Muscle of leg (tissue), 16 donors: ENCODE results near the gene COL28A1. TPM values are rescaled to one million over a fixed set of nuclear protein-coding genes. Genes with fewer than 3 reads are reported as not detected.

Experiments
- DNase-seq: peaks from one replicate; pipeline ENCODE4 v3.0.0; 2013
- H3K27ac ChIP-seq: one replicate; pipeline ENCODE4 v1.5.1; 2013; ENCODE audit warnings: mild to moderate bottlenecking, low read length, control low read depth
- H3K27me3 ChIP-seq: one replicate; pipeline ENCODE4 v1.6.1; 2013; ENCODE audit warnings: low read length; ENCODE audit not compliant: control insufficient read depth, insufficient read depth
- H3K36me3 ChIP-seq: one replicate; pipeline ENCODE4 v1.6.1; 2013; ENCODE audit warnings: low read length; ENCODE audit not compliant: control insufficient read depth, insufficient read depth
- H3K4me1 ChIP-seq: one replicate; pipeline ENCODE4 v1.6.1; 2013; ENCODE audit warnings: low read length; ENCODE audit not compliant: control insufficient read depth, insufficient read depth
- H3K4me3 ChIP-seq: one replicate; pipeline ENCODE4 v1.5.1; 2013; ENCODE audit warnings: low read length, control low read depth
- H3K9me3 ChIP-seq: replicated peaks from 2 replicates; pipeline ENCODE4 v1.6.1; 2013; ENCODE audit warnings: low read depth, low read length; ENCODE audit not compliant: control insufficient read depth
- WGBS: methylation state at CpG from one replicate; pipeline ENCODE4 v1.1.5; 2013; ENCODE audit warnings: missing lambda C conversion rate; ENCODE audit not compliant: insufficient coverage; 5-methylcytosine and 5-hydroxymethylcytosine counted together
- long read RNA-seq, 11 donors: transcript quantifications; one replicate each; lab custom pipeline, GENCODE V29; 2026
- polyA plus RNA-seq, 8 donors: library from polyadenylated mRNA; unstranded; fragments of 120-200 nt; gene quantifications; one replicate each; pipeline versions ENCODE4 v1.2.1 to v1.2.3, GENCODE V29; 2013; ENCODE audit warnings: inconsistent platforms in 1 of 8, low replicate concordance in 1 of 8; ENCODE audit not compliant: insufficient read length in 8 of 8, insufficient read depth in 1 of 8
- total RNA-seq: library from RNA; stranded (reverse); fragments of 120-200 nt; gene quantifications from one replicate; pipeline ENCODE4 v1.2.4, GENCODE V29; 2013

Gene COL28A1
- total RNA-seq (0.75 TPM), polyA plus RNA-seq (1 to 10 TPM in 2 of 8 donors, under 1 TPM in 6; 0.34 to 1.7 (median 0.73) TPM)
- long read RNA-seq, donor 1: 0 reads
- long read RNA-seq, donor 2: 0 reads
- long read RNA-seq, donor 3: 0 reads
- long read RNA-seq, donor 4: 0 reads
- long read RNA-seq, donor 5: 0 reads
- long read RNA-seq, donor 6: 0 reads
- long read RNA-seq, donor 7: 0 reads
- long read RNA-seq, donor 8: 0 reads
- long read RNA-seq, donor 9: 0 reads
- long read RNA-seq, donor 10: 0 reads
- long read RNA-seq, donor 11: 0 reads

GRCh38 chr7:7535691-7536090 is at the start of gene COL28A1:
COL28A1 (minus strand) TSS chr7:7535873; CDS start chr7:7532875, 2,998 bp downstream.
- WGBS: 13% methylated on average over 1 of the region's 1 CpG
- Histone ChIP-seq H3K27me3 (no peaks in the 10 kb centered on the region), H3K4me3 (no peak within 1 kb of the TSS), H3K4me1 (no peaks in the 10 kb centered on the region), H3K9me3 (no peaks in the 10 kb centered on the region), H3K27ac (no peak within 1 kb of the TSS), H3K36me3 (no peaks in the 10 kb centered on the region)
- no peak for DNase-seq

- H3K36me3 ChIP-seq: peaks cover 5% of the 10 kb centered on the region
- no peak overlapping the region for H3K4me3 ChIP-seq
- no peaks in the 10 kb centered on the region for H3K9me3 ChIP-seq
- DNase-seq: no peak
- no peak overlapping the region for H3K27ac ChIP-seq
- H3K4me1 ChIP-seq: no peaks in the 10 kb centered on the region
- no CpG with 5 or more reads among the region's 1 CpG for WGBS
- no peaks in the 10 kb centered on the region for H3K27me3 ChIP-seq
Measured at GRCh38 chr7:7584653-7585052, 49.0 kb upstream of the COL28A1 start.

GRCh38 chr7:7583731-7584130 is 48.1 kb upstream of the COL28A1 start:
- DNase-seq: no peak
- no peaks in the 10 kb centered on the region for H3K4me1 ChIP-seq
- WGBS: no CpG with 5 or more reads among the region's 2 CpGs
- H3K9me3 ChIP-seq: no peaks in the 10 kb centered on the region
- no peaks in the 10 kb centered on the region for H3K27me3 ChIP-seq
- no peak overlapping the region for H3K27ac ChIP-seq
- H3K4me3 ChIP-seq: no peak overlapping the region
- H3K36me3 ChIP-seq: peaks cover 5% of the 10 kb centered on the region

- Histone ChIP-seq H3K4me3 (no peak overlapping the region), H3K27ac (no peak overlapping the region), H3K36me3 (peaks cover 5% of the 10 kb centered on the region), H3K4me1 (no peaks in the 10 kb centered on the region), H3K27me3 (no peaks in the 10 kb centered on the region), H3K9me3 (no peaks in the 10 kb centered on the region)
- WGBS: 100% methylated on average over 1 of the region's 1 CpG
- DNase-seq: no peak
Measured at GRCh38 chr7:7582596-7582995, 46.9 kb upstream of the COL28A1 start.

- no peak for DNase-seq
- Histone ChIP-seq H3K4me3 (no peak overlapping the region), H3K9me3 (no peaks in the 10 kb centered on the region), H3K27ac (no peak overlapping the region), H3K4me1 (no peaks in the 10 kb centered on the region), H3K27me3 (no peaks in the 10 kb centered on the region), H3K36me3 (peaks cover 5% of the 10 kb centered on the region)
- 37% methylated on average over 3 of the region's 10 CpGs for WGBS
Measured at GRCh38 chr7:7581531-7582179, 46.0 kb upstream of the COL28A1 start.

GRCh38 chr7:7579638-7580037 is 44.0 kb upstream of the COL28A1 start:
- no peak for DNase-seq
- H3K27me3 ChIP-seq: no peaks in the 10 kb centered on the region
- H3K9me3 ChIP-seq: no peaks in the 10 kb centered on the region
- H3K36me3 ChIP-seq: peaks cover 5% of the 10 kb centered on the region
- H3K4me3 ChIP-seq: no peak overlapping the region
- H3K4me1 ChIP-seq: no peaks in the 10 kb centered on the region
- WGBS: 100% methylated on average over 1 of the region's 3 CpGs
- H3K27ac ChIP-seq: no peak overlapping the region

GRCh38 chr7:7577888-7578287 is 42.2 kb upstream of the COL28A1 start:
- no peak overlapping the region for H3K4me3 ChIP-seq
- no peak overlapping the region for H3K27ac ChIP-seq
- no peak for DNase-seq
- H3K4me1 ChIP-seq: no peaks in the 10 kb centered on the region
- peaks cover 5% of the 10 kb centered on the region for H3K36me3 ChIP-seq
- WGBS: 82% methylated on average over 1 of the region's 1 CpG
- H3K27me3 ChIP-seq: no peaks in the 10 kb centered on the region
- no peaks in the 10 kb centered on the region for H3K9me3 ChIP-seq

GRCh38 chr7:7576344-7576743 is 40.7 kb upstream of the COL28A1 start:
- Histone ChIP-seq H3K27ac (no peak overlapping the region), H3K36me3 (peaks cover 6% of the 10 kb centered on the region), H3K4me3 (no peak overlapping the region), H3K9me3 (no peaks in the 10 kb centered on the region), H3K4me1 (no peaks in the 10 kb centered on the region), H3K27me3 (no peaks in the 10 kb centered on the region)
- WGBS: 100% methylated on average over 1 of the region's 1 CpG
- DNase-seq: no peak

GRCh38 chr7:7573701-7574100 is 38.0 kb upstream of the COL28A1 start:
- DNase-seq: no peak
- H3K4me1 ChIP-seq: no peaks in the 10 kb centered on the region
- peaks cover 8% of the 10 kb centered on the region for H3K36me3 ChIP-seq
- no peaks in the 10 kb centered on the region for H3K27me3 ChIP-seq
- no CpG with 5 or more reads among the region's 2 CpGs for WGBS
- no peak overlapping the region for H3K27ac ChIP-seq
- no peaks in the 10 kb centered on the region for H3K9me3 ChIP-seq
- H3K4me3 ChIP-seq: no peak overlapping the region

- no peak for DNase-seq
- Histone ChIP-seq H3K27ac (no peak overlapping the region), H3K9me3 (no peaks in the 10 kb centered on the region), H3K27me3 (no peaks in the 10 kb centered on the region), H3K36me3 (peaks cover 8% of the 10 kb centered on the region), H3K4me3 (no peak overlapping the region), H3K4me1 (no peaks in the 10 kb centered on the region)
- 86% methylated on average over 2 of the region's 3 CpGs for WGBS
Measured at GRCh38 chr7:7570584-7570983, 34.9 kb upstream of the COL28A1 start.
